GM08714 (cell line): Measurements from ENCODE around the gene CD151.

Source experiments
- H3K4me3 ChIP-seq: fragments of 200-500 bp; sonication (Bioruptor generic); 2 replicates; pipeline ENCODE4 v1.5.1; 2014; ENCODE audit warnings: mild to moderate bottlenecking, low read length, inconsistent platforms
- ZNF274 ChIP-seq: IDR thresholded peaks from 2 replicates; pipeline ENCODE4 v1.6.1; 2012; ENCODE audit warnings: mild to moderate bottlenecking, low read depth, low read length

CD151 gene

DNA sequence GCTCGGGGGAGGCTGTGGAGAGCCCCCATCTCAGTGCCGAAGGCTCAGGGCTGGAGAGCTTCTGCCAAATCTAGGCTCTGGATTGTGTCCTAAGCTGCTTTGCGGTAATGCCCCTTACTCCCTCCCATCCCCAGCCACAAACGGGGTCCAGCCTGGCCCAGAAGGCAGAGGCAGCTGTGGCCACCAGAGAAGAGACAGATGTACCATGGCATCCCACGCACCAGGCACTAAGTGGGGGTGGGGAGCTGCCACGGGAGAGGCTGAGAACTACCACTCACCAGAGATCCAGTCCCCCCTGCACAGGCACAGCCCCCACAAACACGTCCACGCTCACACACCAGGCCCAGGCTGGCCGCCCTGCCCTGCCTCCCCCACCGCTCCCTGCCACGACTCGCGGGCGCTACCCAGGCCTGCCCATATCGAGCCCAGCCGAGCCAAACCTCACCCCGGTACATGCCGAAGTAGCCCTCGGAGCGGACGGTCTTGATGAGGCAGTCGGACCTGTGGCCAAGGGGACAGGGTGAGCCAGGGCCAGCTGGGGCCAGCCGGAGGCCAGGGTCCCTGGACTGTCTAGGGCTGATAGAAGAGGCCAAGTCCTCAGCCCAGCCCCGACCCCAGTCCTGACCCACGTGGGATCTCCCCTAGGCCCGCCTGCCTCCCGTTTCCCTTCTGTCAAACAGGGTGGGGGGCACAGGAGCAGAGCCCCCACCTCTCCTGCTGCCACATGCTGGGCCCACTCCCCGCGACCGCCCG, 38.6 kb upstream of the CD151 start:
- no peak for TF ChIP-seq ZNF274
- H3K4me3 ChIP-seq: no peak overlapping the region

DNA sequence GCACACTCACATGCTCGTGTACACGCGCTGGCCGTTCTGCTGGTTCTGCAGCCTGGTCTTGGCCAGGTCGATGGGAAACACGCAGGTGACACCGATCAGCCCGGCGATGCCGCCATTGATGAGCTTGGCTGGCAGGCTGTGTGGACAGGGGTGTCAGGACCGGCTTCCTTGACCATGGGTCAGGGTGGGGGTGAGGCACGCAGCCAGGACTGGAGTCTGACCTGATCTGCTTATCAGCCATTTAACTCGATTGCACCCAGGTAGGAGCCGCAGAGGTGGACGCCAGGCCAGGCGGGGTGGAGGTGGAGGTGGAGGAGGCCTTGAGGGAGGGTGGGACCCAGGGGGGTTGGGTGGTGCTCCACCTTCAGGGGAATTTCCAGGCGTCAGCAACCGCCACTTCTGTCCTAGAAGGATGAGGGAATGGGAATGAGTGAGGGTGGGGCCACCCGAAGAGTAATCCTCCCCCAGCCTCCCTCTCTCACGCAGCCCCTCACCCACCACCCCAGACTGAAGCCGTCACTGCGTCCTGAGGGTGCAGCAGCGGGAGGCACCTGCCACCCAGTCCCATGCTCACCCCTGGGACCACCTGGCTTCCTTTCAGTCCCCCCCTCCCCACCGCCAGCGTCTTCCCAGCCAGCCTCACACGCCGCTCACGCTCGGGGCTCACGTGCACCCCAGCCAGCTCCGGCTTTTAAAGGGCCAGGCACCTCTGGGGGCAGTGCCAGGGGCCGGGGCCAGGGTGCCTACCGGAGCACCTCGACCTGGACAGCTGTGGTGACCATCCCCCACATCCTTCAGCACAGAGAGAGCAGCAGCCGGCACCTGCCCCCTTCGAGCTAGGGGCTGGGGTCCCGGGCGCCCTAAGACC, 37.8 kb upstream of the CD151 start:
- H3K4me3 ChIP-seq: peak overlapping the region; percentile 87; the same call in 1 of the 2 replicates
- no peak for TF ChIP-seq ZNF274

DNA sequence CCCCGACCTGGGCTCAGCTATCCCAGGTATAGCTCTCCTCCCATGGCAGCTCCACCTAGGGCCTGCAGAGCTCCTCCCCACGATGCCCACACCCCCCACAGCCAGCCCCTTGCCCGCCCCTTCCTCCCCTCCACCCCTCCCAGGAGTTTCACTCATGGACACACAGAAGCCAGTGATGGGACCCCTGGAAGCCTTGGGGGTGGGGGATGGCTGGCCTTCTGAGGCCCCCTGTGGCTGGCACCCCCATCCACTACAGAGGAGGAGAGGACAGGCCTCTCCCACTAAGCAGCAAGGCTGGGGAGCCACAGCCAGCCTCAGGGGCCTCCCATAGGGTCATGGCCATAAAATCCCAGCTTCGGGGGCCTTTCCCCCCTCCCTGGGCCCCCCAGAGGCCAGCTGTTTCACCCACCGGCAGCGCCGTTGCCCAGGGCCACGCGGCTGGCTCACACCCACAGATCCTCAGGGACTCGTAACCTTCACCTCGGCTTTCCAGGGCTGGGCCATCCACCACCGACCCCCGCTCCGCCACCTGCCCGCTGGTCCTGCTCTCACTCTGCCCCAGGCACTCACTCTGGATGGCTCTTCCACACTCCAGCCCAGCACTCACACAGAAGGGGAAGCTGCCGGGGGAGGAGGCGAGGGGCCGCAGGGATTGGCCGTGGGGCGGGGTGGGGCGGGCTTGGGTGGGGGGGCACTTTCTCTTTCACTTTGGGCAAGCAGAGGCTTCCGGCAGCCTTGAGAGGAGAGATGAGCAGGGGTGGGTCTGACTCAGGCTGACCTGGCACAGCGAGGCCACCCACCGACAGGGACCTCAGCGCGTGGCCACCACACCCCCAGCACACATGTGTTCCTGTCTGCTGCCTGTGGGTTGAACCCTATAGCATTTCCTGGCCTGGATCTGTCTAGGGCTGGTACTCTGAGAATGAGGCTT, 36.9 kb upstream of the CD151 start:
- peak overlapping the region; percentile 87 for H3K4me3 ChIP-seq
- TF ChIP-seq ZNF274: no peak

DNA sequence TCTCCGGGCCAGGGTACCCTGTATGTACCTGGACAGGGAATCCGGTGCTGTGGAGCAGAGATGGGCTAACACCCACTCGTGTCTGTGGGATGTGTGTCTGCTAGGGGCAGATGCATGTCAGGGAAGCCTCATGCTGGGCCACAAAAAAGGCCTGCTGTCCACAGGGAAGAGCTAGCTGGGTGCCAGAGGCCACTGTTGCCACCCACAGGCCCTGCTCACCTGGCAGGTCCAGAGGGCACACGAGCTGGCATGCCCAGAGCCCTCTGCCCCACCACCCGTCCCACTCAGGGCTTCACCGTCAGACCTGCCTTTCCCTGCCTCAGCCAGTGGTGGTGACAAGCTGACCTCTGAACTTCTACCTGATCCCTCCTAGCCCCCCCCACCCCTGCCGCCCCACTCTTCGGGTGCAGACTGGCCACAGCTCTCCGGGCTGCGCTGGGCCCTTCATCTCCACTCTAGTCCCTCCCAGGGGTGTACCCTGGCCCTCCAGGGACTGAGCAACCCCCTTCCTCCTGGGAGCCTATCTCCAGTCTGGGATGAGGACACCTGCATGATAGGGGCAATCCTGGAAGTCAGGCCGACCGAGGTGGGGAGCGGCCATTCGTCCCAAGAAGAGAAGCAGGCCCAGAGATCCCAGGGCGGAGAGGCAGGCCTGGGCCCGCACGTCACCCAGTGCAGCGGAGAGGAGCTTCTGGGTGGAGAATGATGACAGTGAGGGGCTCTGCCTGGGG, 36.0 kb upstream of the CD151 start:
- no peak for TF ChIP-seq ZNF274
- peak overlapping the region; percentile 67; the same call in 1 of the 2 replicates for H3K4me3 ChIP-seq

DNA sequence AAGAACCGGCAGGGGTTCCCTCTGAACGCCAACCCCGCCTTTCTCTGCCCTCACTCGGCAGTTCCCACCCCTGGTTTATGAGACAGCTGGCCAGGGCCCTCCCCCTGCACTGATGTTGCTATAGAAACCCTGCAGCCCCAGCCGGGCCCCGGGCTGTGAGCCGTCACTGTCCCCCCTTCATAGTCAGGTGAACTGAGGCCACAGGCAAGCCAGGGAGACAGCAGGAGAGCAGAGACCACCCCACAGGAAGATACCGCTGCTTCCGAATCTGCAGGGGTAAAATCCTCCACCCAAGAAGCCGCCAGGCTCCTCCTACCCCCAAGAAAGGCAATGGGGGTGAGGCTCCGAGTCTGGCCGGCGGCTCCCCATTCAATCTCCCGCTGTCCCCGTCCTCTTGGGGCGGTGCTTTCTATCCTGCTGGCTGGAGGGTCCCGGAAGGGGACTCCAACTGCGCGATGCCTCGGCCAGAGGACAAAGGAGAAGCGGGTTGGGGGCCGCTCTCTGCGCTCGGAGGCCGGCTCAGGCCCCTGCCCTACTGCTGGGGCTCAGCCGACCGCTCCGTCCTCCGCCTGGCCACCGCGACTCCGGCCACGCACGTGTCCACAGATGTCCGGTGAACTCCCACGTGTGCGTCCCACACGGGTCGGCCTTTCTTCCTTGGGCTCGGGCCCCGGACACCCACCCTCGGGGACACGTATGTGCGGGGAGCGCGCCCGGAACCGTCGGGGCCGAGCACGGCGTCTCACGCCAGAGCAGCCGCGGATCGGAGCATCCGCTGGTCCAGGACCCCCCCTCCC, 35.3 kb upstream of the CD151 start:
- no peak for TF ChIP-seq ZNF274
- peak overlapping the region; percentile 67 for H3K4me3 ChIP-seq

DNA sequence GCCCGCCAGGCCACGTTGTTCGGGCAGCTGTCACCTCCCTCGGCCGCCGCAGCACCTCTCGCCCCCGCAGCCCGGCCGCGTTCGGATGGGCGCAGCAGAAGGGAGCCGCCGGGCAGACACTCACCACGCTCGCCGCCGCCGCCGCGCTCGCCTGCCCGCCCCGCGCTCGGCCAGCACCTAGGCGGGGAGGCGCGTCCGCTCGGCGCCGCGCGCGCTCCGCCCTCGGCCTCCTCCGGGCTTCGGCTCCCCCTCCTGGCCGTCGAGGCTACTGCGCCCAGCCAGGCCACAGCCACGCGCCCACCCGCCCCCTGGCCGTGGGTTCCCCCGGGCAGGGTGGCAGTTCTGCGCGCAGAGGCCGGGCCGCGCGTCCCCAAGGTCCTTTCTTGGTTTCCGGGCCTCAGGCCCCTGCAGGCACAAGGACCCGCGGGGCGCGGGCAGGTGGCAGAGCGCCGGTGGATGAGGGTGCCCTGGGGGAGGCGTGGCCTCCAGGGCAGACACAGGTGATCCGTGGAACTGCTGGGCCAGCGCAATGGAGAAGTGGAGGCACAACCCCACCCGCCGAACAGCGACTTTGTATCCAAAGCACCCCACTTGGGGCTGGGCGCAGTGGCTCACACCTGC, 34.5 kb upstream of the CD151 start, which contains the start of gene SLC25A22:
Gene SLC25A22 (minus strand): TSS at position 189 of the 621 bp plus-strand sequence. CDS start 3,275 bp downstream, outside the sequence.
- TF ChIP-seq ZNF274: no peak
- peak within 1 kb of the TSS; percentile 67 for H3K4me3 ChIP-seq

DNA sequence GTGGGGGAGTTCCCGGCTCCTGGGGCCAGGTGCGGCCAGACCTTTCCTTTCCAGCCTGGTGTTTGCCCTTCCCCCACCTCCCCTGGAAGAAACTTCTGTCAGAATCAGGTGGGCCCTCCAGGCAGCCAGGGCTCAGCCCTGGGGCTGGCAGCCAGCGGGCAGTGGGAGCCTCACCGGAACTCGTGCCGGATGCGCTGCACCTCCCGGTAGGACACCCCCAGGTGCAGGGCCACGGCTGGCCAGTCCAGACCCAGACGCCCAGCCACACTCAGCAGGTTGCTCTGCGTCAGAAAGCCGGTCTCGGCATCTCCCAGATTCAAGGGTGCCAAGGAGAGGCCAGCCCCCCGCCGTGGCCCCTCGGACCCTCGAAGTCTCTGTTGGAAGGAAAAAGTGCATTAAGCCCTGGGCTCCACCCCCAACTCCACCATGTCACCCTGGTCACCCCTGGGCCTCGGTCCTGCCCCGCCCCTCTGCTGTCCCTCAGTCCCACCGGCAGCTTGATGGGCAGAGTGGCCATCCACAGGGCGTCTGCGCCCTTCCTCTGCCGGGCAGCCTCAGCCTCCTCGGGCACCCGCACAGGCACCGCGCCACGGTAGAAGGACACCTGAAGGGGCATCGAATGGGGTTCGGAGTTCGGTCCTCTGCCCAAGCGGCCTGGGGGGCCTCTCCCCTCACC, 33.0 kb upstream of the CD151 start:
- no peak for TF ChIP-seq ZNF274
- H3K4me3 ChIP-seq: no peak overlapping the region

DNA sequence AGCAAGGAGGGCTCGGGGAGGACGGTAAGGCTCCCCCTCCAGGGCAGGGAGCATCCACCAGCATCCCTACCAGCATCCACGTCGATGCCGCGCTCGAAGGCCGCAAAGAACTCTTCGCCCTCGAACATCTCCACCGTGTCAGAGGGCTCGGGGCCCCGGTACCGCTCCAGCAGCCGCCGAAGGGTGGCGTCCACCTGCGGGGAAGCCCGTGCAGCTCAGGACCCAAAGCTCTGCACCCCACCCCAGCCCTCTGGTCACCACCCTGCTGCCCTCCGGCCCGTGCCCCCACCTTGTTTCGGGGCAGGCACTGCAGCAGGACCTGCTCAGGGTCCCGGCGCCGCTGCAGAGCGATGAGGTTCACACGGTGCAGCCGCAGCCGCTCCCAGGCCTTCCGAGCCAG, 32.3 kb upstream of the CD151 start:
- TF ChIP-seq ZNF274: no peak

DNA sequence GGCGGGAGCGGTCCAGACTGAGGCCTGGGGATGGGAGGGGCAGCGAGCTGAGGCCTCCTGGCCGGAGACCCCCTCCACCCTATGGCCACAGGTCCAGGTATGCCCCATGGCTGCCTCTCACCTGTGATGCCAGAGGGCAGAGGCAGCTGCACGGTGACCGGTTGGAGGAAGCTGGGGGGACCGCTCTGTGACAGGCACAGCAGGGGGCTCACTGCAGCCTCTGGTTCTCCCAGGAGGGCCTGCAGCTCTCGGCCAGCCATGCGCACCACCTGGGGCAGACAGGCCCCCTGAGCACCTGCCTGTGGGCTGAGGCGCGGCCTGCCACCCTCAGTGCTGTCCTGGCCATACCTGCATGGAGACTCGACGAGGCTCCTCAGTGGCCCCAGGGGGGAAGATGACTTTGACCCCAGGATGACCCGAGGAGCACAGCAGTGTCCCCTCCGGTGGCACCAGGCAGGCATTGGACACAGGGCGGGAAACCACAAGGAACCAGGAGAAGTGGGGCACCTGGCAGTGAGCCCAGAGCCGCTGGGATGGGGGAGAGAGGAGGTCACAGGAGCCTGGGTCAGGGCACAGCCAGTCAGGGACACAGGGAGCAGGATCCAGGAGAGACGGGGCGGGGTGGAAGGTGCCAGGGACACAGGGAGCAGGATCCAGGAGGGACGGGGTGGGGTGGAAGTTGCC, 31.5 kb upstream of the CD151 start:
- no peak overlapping the region for H3K4me3 ChIP-seq
- TF ChIP-seq ZNF274: no peak

More for the DNA sequence above, 32.3 kb upstream of the CD151 start:
- H3K4me3 ChIP-seq: no peak overlapping the region

DNA sequence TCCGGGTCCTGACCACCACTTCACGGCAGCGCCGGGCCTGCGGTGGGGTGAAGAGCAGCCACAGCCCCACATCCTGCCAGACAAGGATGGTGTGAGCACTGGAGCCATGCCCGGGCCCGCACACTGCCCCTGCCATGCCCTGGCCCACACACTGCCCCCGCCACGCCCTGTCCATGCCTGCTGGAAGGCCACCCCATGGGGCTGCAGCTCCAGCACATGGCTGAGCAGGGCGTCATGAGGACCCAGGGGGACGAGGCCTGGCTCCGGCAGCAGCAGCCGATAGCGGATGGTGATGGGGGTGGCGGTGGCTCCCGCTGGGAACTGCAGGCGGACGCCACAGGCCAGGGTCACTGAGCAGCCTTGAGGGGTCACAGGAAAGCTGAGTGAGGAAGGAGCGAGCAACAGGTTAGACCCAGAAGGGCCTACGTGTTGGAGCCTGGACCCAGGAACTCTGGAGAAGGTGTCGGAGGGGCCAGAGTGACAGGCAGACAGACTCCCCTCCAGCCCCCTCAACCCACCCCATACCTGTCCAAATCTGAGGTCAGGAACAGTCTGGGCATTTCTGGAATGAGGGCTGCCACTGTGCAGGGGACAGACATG, 30.6 kb upstream of the CD151 start:
- no peak overlapping the region for H3K4me3 ChIP-seq
- no peak for TF ChIP-seq ZNF274
